DOHH2 (cell line): Measurements from ENCODE around the gene TMEM184A.

Experiments used
- EZH2phosphoT487 ChIP-seq: fragments of 200-600 bp; sonication (generic); IDR thresholded peaks from 2 replicates; pipeline ENCODE4 v1.6.1; 2017; ENCODE audit warnings: borderline replicate concordance, mild to moderate bottlenecking, antibody characterized with exemption, low read length, moderate library complexity, mixed read lengths
- TF ChIP-seq, protein P1 (sequence below): fragments of 200-600 bp; sonication (generic); IDR thresholded peaks from one replicate; pipeline ENCODE4 v1.5.1; 2014; ENCODE audit warnings: antibody characterized with exemption, mild to moderate bottlenecking, low read depth, low read length; ENCODE audit not compliant: poor library complexity, severe bottlenecking

DNA sequence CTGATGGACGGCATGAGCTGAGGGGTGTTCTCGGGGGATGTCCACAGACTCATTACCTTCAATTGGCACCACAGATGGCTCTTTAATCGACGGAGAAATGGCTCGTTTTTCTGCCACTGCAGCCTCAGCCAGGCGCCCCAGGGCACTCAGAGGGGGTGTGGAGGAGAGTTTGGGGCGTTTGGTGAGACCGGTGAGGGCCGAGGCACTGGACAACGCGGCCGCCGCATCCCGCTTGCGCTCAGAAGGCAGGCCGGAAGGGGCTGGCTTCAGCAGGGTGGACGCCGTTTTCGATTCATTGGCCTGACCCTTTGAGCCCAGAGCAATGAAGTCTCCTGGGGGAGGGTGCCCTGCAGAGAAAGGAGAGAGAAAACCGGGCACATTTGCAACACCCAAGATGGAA is 53.2 kb downstream of the TMEM184A start:
- TF ChIP-seq, protein P1, sequence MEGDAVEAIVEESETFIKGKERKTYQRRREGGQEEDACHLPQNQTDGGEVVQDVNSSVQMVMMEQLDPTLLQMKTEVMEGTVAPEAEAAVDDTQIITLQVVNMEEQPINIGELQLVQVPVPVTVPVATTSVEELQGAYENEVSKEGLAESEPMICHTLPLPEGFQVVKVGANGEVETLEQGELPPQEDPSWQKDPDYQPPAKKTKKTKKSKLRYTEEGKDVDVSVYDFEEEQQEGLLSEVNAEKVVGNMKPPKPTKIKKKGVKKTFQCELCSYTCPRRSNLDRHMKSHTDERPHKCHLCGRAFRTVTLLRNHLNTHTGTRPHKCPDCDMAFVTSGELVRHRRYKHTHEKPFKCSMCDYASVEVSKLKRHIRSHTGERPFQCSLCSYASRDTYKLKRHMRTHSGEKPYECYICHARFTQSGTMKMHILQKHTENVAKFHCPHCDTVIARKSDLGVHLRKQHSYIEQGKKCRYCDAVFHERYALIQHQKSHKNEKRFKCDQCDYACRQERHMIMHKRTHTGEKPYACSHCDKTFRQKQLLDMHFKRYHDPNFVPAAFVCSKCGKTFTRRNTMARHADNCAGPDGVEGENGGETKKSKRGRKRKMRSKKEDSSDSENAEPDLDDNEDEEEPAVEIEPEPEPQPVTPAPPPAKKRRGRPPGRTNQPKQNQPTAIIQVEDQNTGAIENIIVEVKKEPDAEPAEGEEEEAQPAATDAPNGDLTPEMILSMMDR: no peak
- TF ChIP-seq EZH2phosphoT487: no peak
